Stimulated activated effector memory CD8-positive, alpha-beta T cell treated with anti-CD3 and anti-CD28 coated beads, Interleukin-12 subunit alpha, Interleukin-12 subunit beta, amount 100 ng/mL, for 72 hours (primary cell): ENCODE measurements around the gene GJC1.

Experiments used
- ATAC-seq: fragments of 150-1000 bp; cut with Tn5 transposase; 2 replicates; pipeline ENCODE4 v1.10.0; 2021
- DNase-seq, 2 donors: peaks; one replicate each; pipeline ENCODE4 v3.0.0; 2021 to 2022; ENCODE audit warnings: low spot score in 2 of 2
- H3K27ac Mint-ChIP-seq: one replicate; pipeline ENCODE4 v1.8.0; 2022; ENCODE audit warnings: mild to moderate bottlenecking, mixed read lengths
- H3K36me3 Mint-ChIP-seq: one replicate; pipeline ENCODE4 v1.8.0; 2022; ENCODE audit warnings: mild to moderate bottlenecking, mixed read lengths
- H3K4me1 Mint-ChIP-seq: one replicate; pipeline ENCODE4 v1.8.0; 2022; ENCODE audit warnings: mixed read lengths
- H3K4me3 Mint-ChIP-seq: one replicate; pipeline ENCODE4 v1.8.0; 2022; ENCODE audit warnings: mild to moderate bottlenecking, mixed read lengths
- H3K9me3 Mint-ChIP-seq: one replicate; pipeline ENCODE4 v1.8.0; 2022; ENCODE audit warnings: mixed read lengths

GJC1 gene

GRCh38 chr17:44850612-44851011 is 20.5 kb upstream of the GJC1 start:
- peak overlapping the region; percentile 56 for H3K27ac Mint-ChIP-seq

GRCh38 chr17:44850025-44850424 is 19.9 kb upstream of the GJC1 start:
- Mint-ChIP-seq H3K4me1 (peaks cover 5% of the 10 kb centered on the region), H3K9me3 (no peaks in the 10 kb centered on the region), H3K27ac (peak overlapping the region; percentile 56), H3K4me3 (no peak overlapping the region), H3K36me3 (peaks cover 53% of the 10 kb centered on the region)
- DNase-seq (no peak), ATAC-seq (no peak)

More at GRCh38 chr17:44850612-44851011, 20.5 kb upstream of the GJC1 start:
- no peaks in the 10 kb centered on the region for H3K9me3 Mint-ChIP-seq
- ATAC-seq (no peak), DNase-seq (no peak)
- H3K4me1 Mint-ChIP-seq = peaks cover 5% of the 10 kb centered on the region
- peaks cover 59% of the 10 kb centered on the region for H3K36me3 Mint-ChIP-seq
- no peak overlapping the region for H3K4me3 Mint-ChIP-seq

DNA sequence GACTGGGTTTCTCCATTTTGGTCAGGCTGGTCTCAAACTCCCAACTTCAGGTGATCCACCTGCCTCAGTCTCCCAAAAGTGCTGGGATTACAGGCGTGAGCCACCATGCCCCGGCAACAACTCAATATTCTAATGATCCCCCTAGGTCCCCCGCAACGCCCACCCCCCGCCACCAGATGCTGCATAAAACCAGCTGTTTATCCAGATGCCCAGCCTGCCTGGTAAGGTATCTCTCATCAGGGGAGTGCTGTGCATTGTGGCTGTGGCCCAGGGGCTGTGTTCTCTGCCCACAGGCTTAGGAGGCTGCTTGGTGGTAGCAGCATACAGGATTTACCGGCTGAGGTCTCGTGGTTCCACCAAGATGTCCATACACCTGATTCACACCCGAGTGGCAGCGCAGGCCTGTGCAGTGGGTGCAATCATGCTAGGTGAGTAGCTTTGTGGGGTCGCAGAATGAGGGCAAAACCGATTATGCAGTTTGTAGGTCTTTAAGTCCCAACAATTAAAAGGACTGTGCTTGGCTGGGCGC is 18.9 kb upstream of the GJC1 start:
- DNase-seq = no peak
- Mint-ChIP-seq H3K4me1 (peaks cover 5% of the 10 kb centered on the region), H3K9me3 (no peaks in the 10 kb centered on the region), H3K36me3 (peaks cover 43% of the 10 kb centered on the region), H3K4me3 (no peak overlapping the region), H3K27ac (no peak overlapping the region)
- ATAC-seq = no peak

GRCh38 chr17:44848257-44848795 is 18.2 kb upstream of the GJC1 start:
- Mint-ChIP-seq H3K9me3 (no peaks in the 10 kb centered on the region), H3K4me1 (peaks cover 5% of the 10 kb centered on the region), H3K4me3 (no peak overlapping the region), H3K36me3 (peaks cover 36% of the 10 kb centered on the region), H3K27ac (peak overlapping the region; percentile 67)
- ATAC-seq (no peak), DNase-seq (no peak)

GRCh38 chr17:44847586-44847985 is 17.5 kb upstream of the GJC1 start, which contains the start of gene HIGD1B:
Gene HIGD1B (plus strand): TSS chr17:44847883. CDS start chr17:44848153, 270 bp downstream.
- ATAC-seq (no peak), DNase-seq (no peak)
- H3K36me3 Mint-ChIP-seq = peaks cover 29% of the 10 kb centered on the region
- H3K27ac Mint-ChIP-seq = peak within 1 kb of the TSS; percentile 84
- peaks cover 5% of the 10 kb centered on the region for H3K4me1 Mint-ChIP-seq
- no peaks in the 10 kb centered on the region for H3K9me3 Mint-ChIP-seq
- no peak within 1 kb of the TSS for H3K4me3 Mint-ChIP-seq

DNA sequence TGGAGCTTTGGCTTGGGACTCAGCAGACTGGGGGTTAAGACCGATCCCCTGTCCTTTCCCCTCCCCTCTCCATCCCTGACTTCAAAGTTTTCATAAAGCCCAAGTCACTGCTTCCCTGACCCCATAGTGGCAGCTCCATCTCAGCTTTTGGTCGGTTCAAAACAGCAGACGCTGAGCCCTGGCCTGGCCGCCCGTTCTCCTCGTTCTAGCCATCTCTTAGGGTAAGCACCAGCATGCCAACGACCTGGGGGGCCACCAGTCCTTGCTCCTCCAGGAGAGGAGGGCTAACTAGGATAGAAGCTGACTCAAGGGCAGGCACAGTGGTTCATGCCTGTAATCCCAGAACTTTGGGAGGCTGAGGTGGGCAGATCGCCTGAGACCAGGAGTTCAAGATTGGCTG is 16.1 kb upstream of the GJC1 start:
- ATAC-seq (no peak), DNase-seq (no peak)
- Mint-ChIP-seq H3K4me1 (peaks cover 5% of the 10 kb centered on the region), H3K9me3 (no peaks in the 10 kb centered on the region), H3K36me3 (peaks cover 15% of the 10 kb centered on the region), H3K4me3 (no peak overlapping the region), H3K27ac (peak overlapping the region; percentile 84)

GRCh38 chr17:44844390-44844830 is 14.3 kb upstream of the GJC1 start:
- DNase-seq = no peak
- no peaks in the 10 kb centered on the region for H3K9me3 Mint-ChIP-seq
- no peak overlapping the region for H3K27ac Mint-ChIP-seq
- no peak for ATAC-seq
- peaks cover 5% of the 10 kb centered on the region for H3K4me1 Mint-ChIP-seq
- no peak overlapping the region for H3K4me3 Mint-ChIP-seq
- no peaks in the 10 kb centered on the region for H3K36me3 Mint-ChIP-seq

DNA sequence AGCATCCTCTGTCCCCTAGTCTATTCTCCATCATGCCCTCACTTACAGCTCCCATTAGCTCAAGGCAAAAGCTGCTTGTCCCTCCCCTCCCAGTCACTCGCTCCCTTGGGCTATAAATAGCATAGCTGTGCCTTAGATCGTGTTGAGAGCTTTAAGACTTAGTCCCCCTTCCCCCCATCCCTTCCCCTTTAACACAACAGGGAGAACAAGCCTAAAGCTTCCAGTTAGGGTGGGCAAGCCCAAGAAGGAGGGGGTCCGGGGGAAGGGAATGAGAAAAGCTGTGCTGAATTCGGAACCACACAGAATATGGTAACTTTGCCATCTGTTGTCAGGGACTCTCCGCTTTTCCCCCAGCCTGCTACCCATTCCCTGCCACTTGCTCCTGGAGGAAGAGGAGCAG is 12.7 kb upstream of the GJC1 start:
- no peaks in the 10 kb centered on the region for H3K9me3 Mint-ChIP-seq
- DNase-seq (no peak), ATAC-seq (no peak)
- H3K4me3 Mint-ChIP-seq = no peak overlapping the region
- H3K27ac Mint-ChIP-seq = no peak overlapping the region
- no peaks in the 10 kb centered on the region for H3K36me3 Mint-ChIP-seq
- peaks cover 5% of the 10 kb centered on the region for H3K4me1 Mint-ChIP-seq

- no peak for DNase-seq
- peak; percentile 24 for ATAC-seq
- no peak overlapping the region for H3K4me3 Mint-ChIP-seq
- H3K36me3 Mint-ChIP-seq = no peaks in the 10 kb centered on the region
- H3K9me3 Mint-ChIP-seq = no peaks in the 10 kb centered on the region
- H3K4me1 Mint-ChIP-seq = no peaks in the 10 kb centered on the region
- no peak overlapping the region for H3K27ac Mint-ChIP-seq
These were observed 10.8 kb upstream of the GJC1 start for GRCh38 chr17:44840936-44841335.

- H3K27ac Mint-ChIP-seq = no peak overlapping the region
- no peak for ATAC-seq
- DNase-seq = no peak
- H3K4me3 Mint-ChIP-seq = no peak overlapping the region
- H3K4me1 Mint-ChIP-seq = no peaks in the 10 kb centered on the region
- H3K36me3 Mint-ChIP-seq = no peaks in the 10 kb centered on the region
- no peaks in the 10 kb centered on the region for H3K9me3 Mint-ChIP-seq
These were observed 10.2 kb upstream of the GJC1 start for GRCh38 chr17:44840274-44840673.

DNA sequence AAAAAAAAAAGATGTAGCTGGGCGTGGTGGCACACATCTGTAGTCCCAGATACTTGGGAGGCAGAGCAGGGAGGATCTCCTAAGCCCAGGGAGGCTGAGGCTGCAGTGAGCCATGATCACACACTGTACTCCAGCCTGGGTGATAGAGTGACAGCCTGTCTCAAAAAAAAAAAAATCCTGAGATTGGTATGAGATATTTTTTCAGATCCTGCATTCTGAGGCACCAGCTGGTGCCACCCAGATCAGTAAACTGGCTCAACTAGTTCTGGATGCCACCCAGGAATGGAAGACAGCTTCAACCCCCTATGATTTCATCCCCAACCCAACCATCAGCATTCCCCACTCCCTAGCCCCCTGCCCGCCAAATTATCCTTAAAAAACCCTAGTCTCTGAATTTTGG is 7.1 kb upstream of the GJC1 start:
- H3K36me3 Mint-ChIP-seq = no peaks in the 10 kb centered on the region
- no peaks in the 10 kb centered on the region for H3K4me1 Mint-ChIP-seq
- no peak for DNase-seq
- ATAC-seq = no peak
- H3K27ac Mint-ChIP-seq = no peak overlapping the region
- no peaks in the 10 kb centered on the region for H3K9me3 Mint-ChIP-seq
- no peak overlapping the region for H3K4me3 Mint-ChIP-seq

GRCh38 chr17:44832805-44833204 is 2.7 kb upstream of the GJC1 start:
- no peak overlapping the region for H3K4me3 Mint-ChIP-seq
- H3K4me1 Mint-ChIP-seq = peaks cover 9% of the 10 kb centered on the region
- H3K27ac Mint-ChIP-seq = no peak overlapping the region
- no peak for DNase-seq
- no peak for ATAC-seq
- H3K9me3 Mint-ChIP-seq = no peaks in the 10 kb centered on the region
- peaks cover 6% of the 10 kb centered on the region for H3K36me3 Mint-ChIP-seq

GRCh38 chr17:44831371-44831770 is 1.3 kb upstream of the GJC1 start:
- no peak overlapping the region for H3K27ac Mint-ChIP-seq
- DNase-seq (no peak), ATAC-seq (no peak)

GRCh38 chr17:44830359-44831288 is 537 bp upstream of the GJC1 start:
- peaks cover 9% of the 10 kb centered on the region for H3K4me1 Mint-ChIP-seq
- peaks cover 6% of the 10 kb centered on the region for H3K36me3 Mint-ChIP-seq
- peak; percentile 3 to 53 for DNase-seq
- H3K9me3 Mint-ChIP-seq = no peaks in the 10 kb centered on the region
- no peak overlapping the region for H3K27ac Mint-ChIP-seq
- H3K4me3 Mint-ChIP-seq = peak overlapping the region; percentile 84
- peak; percentile 55 for ATAC-seq

More at GRCh38 chr17:44831371-44831770, 1.3 kb upstream of the GJC1 start:
- no peak overlapping the region for H3K4me3 Mint-ChIP-seq
- H3K9me3 Mint-ChIP-seq = no peaks in the 10 kb centered on the region
- H3K36me3 Mint-ChIP-seq = peaks cover 6% of the 10 kb centered on the region
- peaks cover 9% of the 10 kb centered on the region for H3K4me1 Mint-ChIP-seq

DNA sequence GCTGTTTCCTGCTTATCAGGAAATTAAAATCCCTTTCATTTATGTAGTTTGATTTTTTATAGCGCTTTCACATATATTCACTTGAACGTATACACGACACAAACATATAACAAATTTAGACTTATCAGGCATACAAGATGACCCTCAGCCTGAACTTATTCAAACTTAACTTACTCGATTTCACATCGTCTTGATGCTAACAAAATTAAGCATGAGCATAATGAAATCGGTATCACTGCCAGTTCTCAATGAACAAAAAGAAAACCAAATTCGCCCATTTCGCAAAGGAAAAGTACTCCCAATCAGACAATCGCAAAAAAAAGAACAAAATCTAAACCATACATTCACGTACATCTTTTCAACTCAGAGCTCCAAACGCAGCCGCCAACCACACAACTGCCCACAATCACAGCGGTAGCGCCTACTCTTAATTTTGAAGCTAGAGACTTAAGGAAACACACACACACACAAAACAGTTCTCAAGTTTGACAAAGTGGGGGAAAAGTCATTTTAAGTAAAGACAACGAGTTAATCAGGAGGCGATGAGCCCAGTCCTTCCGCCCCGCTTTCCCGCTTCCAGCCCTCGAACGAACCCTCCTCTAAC is 1.1 kb downstream of the GJC1 start:
- Mint-ChIP-seq H3K4me1 (peaks cover 9% of the 10 kb centered on the region), H3K9me3 (no peaks in the 10 kb centered on the region), H3K27ac (peak overlapping the region; percentile 26), H3K36me3 (peaks cover 6% of the 10 kb centered on the region), H3K4me3 (peak overlapping the region; percentile 84)
- ATAC-seq (no peak), DNase-seq (peak in 1 of 2 donors; percentile 51)
